Measurements from ENCODE around the gene MRPL51.

GRCh38 chr12:6457220-6457945, 35.7 kb downstream of the MRPL51 start:
- TF ChIP-seq CTCF (IDR thresholded peaks at IDR 0.05; ENCODE audit: control extremely low read depth in 1 of 3, insufficient read depth in 1 of 3, low read depth in 1 of 3, low read length in 3 of 3) (no peak), KDM4A (IDR thresholded peaks at IDR 0.05; ENCODE audit: low read depth, low read length, severe bottlenecking) (no peak), YY1 (IDR thresholded peaks at IDR 0.05; ENCODE audit: low read depth, low read length) (no peak), POLR2AphosphoS5 (IDR thresholded peaks at IDR 0.05; ENCODE audit: low read depth, low read length) (no peak), GABPA (IDR thresholded peaks at IDR 0.05; ENCODE audit: borderline replicate concordance, insufficient read depth, low read length) (no peak), E2F6 (IDR thresholded peaks at IDR 0.05) (no peak), RXRA (IDR thresholded peaks at IDR 0.05; ENCODE audit: insufficient read depth, low read depth, low read length) (no peak), POLR2A (IDR thresholded peaks at IDR 0.05; ENCODE audit: control extremely low read depth in 1 of 2, low read depth in 2 of 2, low read length in 2 of 2) (no peak), RAD21 (IDR thresholded peaks at IDR 0.05 in 1 of 2, conservative IDR thresholded peaks at IDR 0.05 in 1 of 2; ENCODE audit: low read depth in 2 of 2, low read length in 2 of 2) (no peak), SAP30 (IDR thresholded peaks at IDR 0.05; ENCODE audit: insufficient read depth, insufficient replicate concordance, low read length) (no peak), RFX5 (IDR thresholded peaks at IDR 0.05; ENCODE audit: borderline replicate concordance, low read depth, low read length) (no peak), SP1 (IDR thresholded peaks at IDR 0.05; ENCODE audit: low read depth, low read length) (no peak), CHD1 (IDR thresholded peaks at IDR 0.05; ENCODE audit: low read depth, low read length) (no peak)
- TF ChIP-seq, protein P1, sequence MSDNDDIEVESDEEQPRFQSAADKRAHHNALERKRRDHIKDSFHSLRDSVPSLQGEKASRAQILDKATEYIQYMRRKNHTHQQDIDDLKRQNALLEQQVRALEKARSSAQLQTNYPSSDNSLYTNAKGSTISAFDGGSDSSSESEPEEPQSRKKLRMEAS (IDR thresholded peaks at IDR 0.05) = no peak

All from H1 (cell line).